OCI-LY3 (cell line): ENCODE measurements around the gene NELL1.

ENCODE experiments used
- EZH2phosphoT487 ChIP-seq: fragments of 200-600 bp; shearing (Covaris generic); IDR thresholded peaks from 2 replicates; pipeline ENCODE4 v1.6.1; 2018; ENCODE audit warnings: antibody characterized with exemption, mixed run types, low read depth
- TF ChIP-seq, protein P1 (sequence below): fragments of 200-600, 300-600 bp; sonication (generic); IDR thresholded peaks from 2 replicates; pipeline ENCODE4 v1.5.1; 2014; ENCODE audit warnings: antibody characterized with exemption, low read length, low read depth

DNA sequence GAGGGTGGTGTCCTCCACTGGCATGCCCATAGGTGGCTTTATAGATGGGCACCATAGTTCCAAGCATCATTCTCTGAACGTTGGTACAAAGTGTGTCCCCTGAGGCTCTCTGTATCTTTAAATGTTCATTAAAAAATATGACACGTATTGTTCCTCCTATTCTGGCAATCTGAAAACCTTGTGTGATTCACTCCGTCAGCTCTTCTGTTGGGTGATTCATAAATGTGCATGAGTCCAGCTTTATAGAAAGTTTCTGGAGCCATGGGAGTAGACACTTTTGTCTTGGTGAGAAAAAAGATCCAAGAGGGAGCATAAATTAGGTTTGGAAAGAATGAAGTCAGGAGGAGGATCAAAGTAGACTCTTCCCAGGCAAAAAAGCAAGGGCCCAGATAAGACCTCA, 728.8 kb downstream of the NELL1 start:
- TF ChIP-seq, protein P1, sequence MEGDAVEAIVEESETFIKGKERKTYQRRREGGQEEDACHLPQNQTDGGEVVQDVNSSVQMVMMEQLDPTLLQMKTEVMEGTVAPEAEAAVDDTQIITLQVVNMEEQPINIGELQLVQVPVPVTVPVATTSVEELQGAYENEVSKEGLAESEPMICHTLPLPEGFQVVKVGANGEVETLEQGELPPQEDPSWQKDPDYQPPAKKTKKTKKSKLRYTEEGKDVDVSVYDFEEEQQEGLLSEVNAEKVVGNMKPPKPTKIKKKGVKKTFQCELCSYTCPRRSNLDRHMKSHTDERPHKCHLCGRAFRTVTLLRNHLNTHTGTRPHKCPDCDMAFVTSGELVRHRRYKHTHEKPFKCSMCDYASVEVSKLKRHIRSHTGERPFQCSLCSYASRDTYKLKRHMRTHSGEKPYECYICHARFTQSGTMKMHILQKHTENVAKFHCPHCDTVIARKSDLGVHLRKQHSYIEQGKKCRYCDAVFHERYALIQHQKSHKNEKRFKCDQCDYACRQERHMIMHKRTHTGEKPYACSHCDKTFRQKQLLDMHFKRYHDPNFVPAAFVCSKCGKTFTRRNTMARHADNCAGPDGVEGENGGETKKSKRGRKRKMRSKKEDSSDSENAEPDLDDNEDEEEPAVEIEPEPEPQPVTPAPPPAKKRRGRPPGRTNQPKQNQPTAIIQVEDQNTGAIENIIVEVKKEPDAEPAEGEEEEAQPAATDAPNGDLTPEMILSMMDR, result no peak
- no peak for TF ChIP-seq EZH2phosphoT487
